Esophagus muscularis mucosa (tissue), 3 donors: Measurements from ENCODE around the gene AGGF1.

Experiments used
- EP300 ChIP-seq: sonication (generic); formaldehyde crosslinking; IDR thresholded peaks from one replicate; pipeline ENCODE4 v1.6.1; 2017; ENCODE audit warnings: antibody characterized with exemption
- TF ChIP-seq, protein P1 (sequence below), 3 experiments: fragments of 200-600 bp in 2 of 3; fragments of 450-650 bp in 1 of 3; sonication (generic) in 2 of 3; IDR thresholded peaks; one replicate each; pipeline ENCODE4 v1.5.1; 2017 to 2019; ENCODE audit warnings: antibody characterized with exemption in 3 of 3, mild to moderate bottlenecking in 2 of 3, moderate library complexity in 1 of 3

DNA sequence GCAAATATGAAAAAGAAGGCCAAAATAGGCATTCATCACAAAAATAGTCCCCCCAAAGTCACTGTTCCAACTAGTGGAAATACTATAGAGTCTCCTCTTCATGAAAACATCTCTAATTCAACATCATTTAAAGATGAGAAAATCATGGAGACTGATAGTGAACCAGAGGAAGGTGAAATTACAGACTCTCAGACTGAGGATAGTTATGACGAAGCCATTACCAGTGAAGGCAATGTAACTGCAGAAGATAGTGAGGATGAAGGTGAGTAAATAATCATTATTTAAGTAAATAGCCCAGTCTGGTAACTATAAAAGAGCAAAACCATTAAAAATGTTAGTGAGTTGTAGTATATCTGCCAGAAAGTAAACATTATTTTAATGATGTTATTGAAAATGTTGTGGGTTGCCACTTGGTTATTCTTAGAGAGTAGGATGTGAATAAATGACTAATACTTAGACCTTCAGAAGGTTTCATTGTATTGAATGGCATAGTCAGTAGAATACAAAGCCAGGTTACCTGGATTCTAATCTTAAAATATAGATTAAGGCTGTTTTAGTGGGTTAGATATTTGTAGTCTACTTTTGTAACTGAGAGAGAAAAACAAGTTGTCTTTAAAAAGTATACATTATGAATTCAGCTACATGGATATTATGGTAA, 16.3 kb downstream of the AGGF1 start:
- TF ChIP-seq, protein P1, sequence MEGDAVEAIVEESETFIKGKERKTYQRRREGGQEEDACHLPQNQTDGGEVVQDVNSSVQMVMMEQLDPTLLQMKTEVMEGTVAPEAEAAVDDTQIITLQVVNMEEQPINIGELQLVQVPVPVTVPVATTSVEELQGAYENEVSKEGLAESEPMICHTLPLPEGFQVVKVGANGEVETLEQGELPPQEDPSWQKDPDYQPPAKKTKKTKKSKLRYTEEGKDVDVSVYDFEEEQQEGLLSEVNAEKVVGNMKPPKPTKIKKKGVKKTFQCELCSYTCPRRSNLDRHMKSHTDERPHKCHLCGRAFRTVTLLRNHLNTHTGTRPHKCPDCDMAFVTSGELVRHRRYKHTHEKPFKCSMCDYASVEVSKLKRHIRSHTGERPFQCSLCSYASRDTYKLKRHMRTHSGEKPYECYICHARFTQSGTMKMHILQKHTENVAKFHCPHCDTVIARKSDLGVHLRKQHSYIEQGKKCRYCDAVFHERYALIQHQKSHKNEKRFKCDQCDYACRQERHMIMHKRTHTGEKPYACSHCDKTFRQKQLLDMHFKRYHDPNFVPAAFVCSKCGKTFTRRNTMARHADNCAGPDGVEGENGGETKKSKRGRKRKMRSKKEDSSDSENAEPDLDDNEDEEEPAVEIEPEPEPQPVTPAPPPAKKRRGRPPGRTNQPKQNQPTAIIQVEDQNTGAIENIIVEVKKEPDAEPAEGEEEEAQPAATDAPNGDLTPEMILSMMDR (IDR thresholded peaks at IDR 0.05) = no peak
- no peak for TF ChIP-seq EP300
